WTC11 (cell line): ENCODE data around the gene SMIM1. TPM values are rescaled to one million over a fixed set of nuclear protein-coding genes. Genes with fewer than 3 reads are reported as not detected.

Experiments
- ATAC-seq: fragments of 200-7000 bp; cut with Tn5 transposase; 2 replicates; pipeline ENCODE4 v1.10.0; 2021; ENCODE audit warnings: mild to moderate bottlenecking, moderate library complexity
- CTCF ChIA-PET: fragments of 300-600 bp; sonication (Branson Sonifier 250); formaldehyde crosslinking; loops from one replicate; lab custom pipeline; 2021; ENCODE audit warnings: antibody characterized with exemption; lab: Charles Lee
- POLR2A ChIA-PET: fragments of 350-600 bp; sonication (Branson Sonifier 250); formaldehyde crosslinking; loops from one replicate; lab custom pipeline; 2021; ENCODE audit warnings: antibody characterized with exemption; lab: Charles Lee
- DNase-seq: peaks from one replicate; pipeline ENCODE4 v3.0.0; 2021; ENCODE audit warnings: low spot score
- H3K27ac Mint-ChIP-seq: 2 replicates; pipeline ENCODE4 v1.8.0; 2021; ENCODE audit warnings: mixed read lengths
- H3K27me3 Mint-ChIP-seq: 2 replicates; pipeline ENCODE4 v1.8.0; 2021; ENCODE audit warnings: low read depth, mild to moderate bottlenecking, moderate library complexity, mixed read lengths
- H3K36me3 Mint-ChIP-seq: 2 replicates; pipeline ENCODE4 v1.8.0; 2021; ENCODE audit warnings: mixed read lengths
- H3K4me1 Mint-ChIP-seq: 2 replicates; pipeline ENCODE4 v1.8.0; 2022; ENCODE audit warnings: mixed read lengths
- H3K4me3 Mint-ChIP-seq: 2 replicates; pipeline ENCODE4 v1.8.0; 2021; ENCODE audit warnings: mild to moderate bottlenecking, moderate library complexity, mixed read lengths
- H3K9me3 Mint-ChIP-seq: 2 replicates; pipeline ENCODE4 v1.8.0; 2021; ENCODE audit warnings: mixed read lengths
- CREB1 ChIP-seq: sonication (generic); formaldehyde crosslinking; IDR thresholded peaks from 2 replicates; pipeline ENCODE4 v1.8.0; 2023; ENCODE audit warnings: mild to moderate bottlenecking, missing genetic modification reagents
- HMGA2 ChIP-seq: fragments of 250-450 bp; sonication (Bioruptor Pico); IDR thresholded peaks from 2 replicates; pipeline ENCODE4 v1.4.0; 2021; ENCODE audit warnings: mild to moderate bottlenecking, moderate library complexity
- JUN ChIP-seq: sonication (generic); formaldehyde crosslinking; IDR thresholded peaks from 2 replicates; pipeline ENCODE4 v1.8.0; 2023; ENCODE audit warnings: mild to moderate bottlenecking, missing genetic modification reagents
- MXD4 ChIP-seq: fragments of 250-450 bp; sonication (Bioruptor Pico); IDR thresholded peaks from 2 replicates; pipeline ENCODE4 v1.8.0; 2021; ENCODE audit warnings: mild to moderate bottlenecking, moderate library complexity, borderline replicate concordance
- MYBL2 ChIP-seq: sonication (generic); formaldehyde crosslinking; IDR thresholded peaks from 2 replicates; pipeline ENCODE4 v1.8.1; 2023; ENCODE audit warnings: mild to moderate bottlenecking, moderate library complexity, missing genetic modification reagents
- NR2C2 ChIP-seq: sonication (generic); formaldehyde crosslinking; IDR thresholded peaks from 2 replicates; pipeline ENCODE4 v1.8.0; 2022; ENCODE audit warnings: mild to moderate bottlenecking, missing genetic modification reagents
- NR3C1 ChIP-seq: sonication (generic); formaldehyde crosslinking; conservative IDR thresholded peaks from 2 replicates; pipeline ENCODE4 v1.8.1; 2023; ENCODE audit warnings: low read depth, mild to moderate bottlenecking, missing genetic modification reagents
- OVOL2 ChIP-seq: fragments of 250-450 bp; sonication (Bioruptor Pico); IDR thresholded peaks from 2 replicates; pipeline ENCODE4 v1.9.0; 2021; ENCODE audit warnings: mild to moderate bottlenecking, borderline replicate concordance
- RORB ChIP-seq: fragments of 250-450 bp; sonication (Bioruptor Pico); IDR thresholded peaks from 2 replicates; pipeline ENCODE4 v1.9.0; 2021; ENCODE audit warnings: mild to moderate bottlenecking
- TCF7 ChIP-seq: sonication (generic); formaldehyde crosslinking; IDR thresholded peaks from 2 replicates; pipeline ENCODE4 v1.8.0; 2022; ENCODE audit warnings: mild to moderate bottlenecking, low read depth, missing genetic modification reagents, moderate library complexity
- ZNF396 ChIP-seq: fragments of 250-450 bp; sonication (Bioruptor Pico); IDR thresholded peaks from 2 replicates; pipeline ENCODE4 v1.8.0; 2021; ENCODE audit warnings: mild to moderate bottlenecking, moderate library complexity, borderline replicate concordance
- total RNA-seq: library from RNA; stranded (reverse); gene quantifications from 3 replicates; pipeline ENCODE4 v1.2.3, GENCODE V29; 2021
- TF ChIP-seq, protein P1 (sequence below): sonication (generic); formaldehyde crosslinking; IDR thresholded peaks from 2 replicates; pipeline ENCODE4 v1.8.0; 2022; ENCODE audit warnings: missing genetic modification reagents
- TF ChIP-seq, protein P2 (sequence below): sonication (generic); formaldehyde crosslinking; IDR thresholded peaks from 2 replicates; pipeline ENCODE4 v1.8.1; 2023; ENCODE audit warnings: mild to moderate bottlenecking, missing genetic modification reagents, moderate library complexity
- TF ChIP-seq, protein P3 (sequence below): sonication (generic); formaldehyde crosslinking; IDR thresholded peaks from 2 replicates; pipeline ENCODE4 v1.8.1; 2022; ENCODE audit warnings: mild to moderate bottlenecking, moderate library complexity, missing genetic modification reagents

Gene SMIM1
- total RNA-seq, 1 experiment from 2014 or later = 10.2 TPM

DNA sequence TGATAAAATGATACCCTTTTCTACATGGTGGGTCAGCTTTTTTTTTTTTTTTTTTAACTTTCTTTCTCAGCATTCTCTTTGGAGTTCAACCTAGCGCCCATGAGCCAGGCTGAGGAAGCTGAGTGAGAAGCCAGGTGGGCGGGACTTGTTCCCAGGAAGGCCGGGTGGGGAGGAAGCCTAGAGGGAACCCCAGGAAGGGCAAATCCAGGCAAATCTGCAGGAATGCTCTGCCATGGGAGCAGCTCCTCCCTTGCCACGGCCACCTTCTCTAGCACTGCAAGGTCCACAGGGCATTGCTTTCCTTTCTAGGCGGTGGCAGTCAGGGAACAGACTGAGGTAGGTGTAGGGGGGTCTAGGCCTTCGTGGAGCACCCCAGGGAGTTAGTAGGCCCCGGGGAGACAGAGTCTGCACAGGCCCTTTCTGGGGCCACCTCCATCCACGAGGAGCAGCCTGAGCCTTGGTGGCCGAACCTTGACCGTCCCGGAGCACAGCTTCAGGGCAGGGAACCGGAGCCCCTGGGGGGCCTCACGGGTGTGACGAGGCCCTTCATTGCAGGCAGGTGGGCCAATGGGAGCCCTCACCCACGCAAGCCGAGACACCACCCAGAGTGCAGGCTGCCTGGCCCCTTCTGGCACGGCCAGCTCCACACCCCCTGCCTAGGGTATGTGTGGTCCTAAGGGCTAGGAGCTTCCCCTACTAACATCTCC lies 38.5 kb upstream of the SMIM1 start (continued):
- TF ChIP-seq, protein P1, sequence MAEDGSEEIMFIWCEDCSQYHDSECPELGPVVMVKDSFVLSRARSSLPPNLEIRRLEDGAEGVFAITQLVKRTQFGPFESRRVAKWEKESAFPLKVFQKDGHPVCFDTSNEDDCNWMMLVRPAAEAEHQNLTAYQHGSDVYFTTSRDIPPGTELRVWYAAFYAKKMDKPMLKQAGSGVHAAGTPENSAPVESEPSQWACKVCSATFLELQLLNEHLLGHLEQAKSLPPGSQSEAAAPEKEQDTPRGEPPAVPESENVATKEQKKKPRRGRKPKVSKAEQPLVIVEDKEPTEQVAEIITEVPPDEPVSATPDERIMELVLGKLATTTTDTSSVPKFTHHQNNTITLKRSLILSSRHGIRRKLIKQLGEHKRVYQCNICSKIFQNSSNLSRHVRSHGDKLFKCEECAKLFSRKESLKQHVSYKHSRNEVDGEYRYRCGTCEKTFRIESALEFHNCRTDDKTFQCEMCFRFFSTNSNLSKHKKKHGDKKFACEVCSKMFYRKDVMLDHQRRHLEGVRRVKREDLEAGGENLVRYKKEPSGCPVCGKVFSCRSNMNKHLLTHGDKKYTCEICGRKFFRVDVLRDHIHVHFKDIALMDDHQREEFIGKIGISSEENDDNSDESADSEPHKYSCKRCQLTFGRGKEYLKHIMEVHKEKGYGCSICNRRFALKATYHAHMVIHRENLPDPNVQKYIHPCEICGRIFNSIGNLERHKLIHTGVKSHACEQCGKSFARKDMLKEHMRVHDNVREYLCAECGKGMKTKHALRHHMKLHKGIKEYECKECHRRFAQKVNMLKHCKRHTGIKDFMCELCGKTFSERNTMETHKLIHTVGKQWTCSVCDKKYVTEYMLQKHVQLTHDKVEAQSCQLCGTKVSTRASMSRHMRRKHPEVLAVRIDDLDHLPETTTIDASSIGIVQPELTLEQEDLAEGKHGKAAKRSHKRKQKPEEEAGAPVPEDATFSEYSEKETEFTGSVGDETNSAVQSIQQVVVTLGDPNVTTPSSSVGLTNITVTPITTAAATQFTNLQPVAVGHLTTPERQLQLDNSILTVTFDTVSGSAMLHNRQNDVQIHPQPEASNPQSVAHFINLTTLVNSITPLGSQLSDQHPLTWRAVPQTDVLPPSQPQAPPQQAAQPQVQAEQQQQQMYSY (CRISPR knock-in tag) = no peak
- TF ChIP-seq, protein P2, sequence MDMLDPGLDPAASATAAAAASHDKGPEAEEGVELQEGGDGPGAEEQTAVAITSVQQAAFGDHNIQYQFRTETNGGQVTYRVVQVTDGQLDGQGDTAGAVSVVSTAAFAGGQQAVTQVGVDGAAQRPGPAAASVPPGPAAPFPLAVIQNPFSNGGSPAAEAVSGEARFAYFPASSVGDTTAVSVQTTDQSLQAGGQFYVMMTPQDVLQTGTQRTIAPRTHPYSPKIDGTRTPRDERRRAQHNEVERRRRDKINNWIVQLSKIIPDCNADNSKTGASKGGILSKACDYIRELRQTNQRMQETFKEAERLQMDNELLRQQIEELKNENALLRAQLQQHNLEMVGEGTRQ (CRISPR knock-in tag) = no peak
- TF ChIP-seq NR3C1 (CRISPR knock-in tag) (no peak), MXD4 (CRISPR knock-in tag) (no peak), JUN (CRISPR knock-in tag) (no peak)
- TF ChIP-seq, protein P3, sequence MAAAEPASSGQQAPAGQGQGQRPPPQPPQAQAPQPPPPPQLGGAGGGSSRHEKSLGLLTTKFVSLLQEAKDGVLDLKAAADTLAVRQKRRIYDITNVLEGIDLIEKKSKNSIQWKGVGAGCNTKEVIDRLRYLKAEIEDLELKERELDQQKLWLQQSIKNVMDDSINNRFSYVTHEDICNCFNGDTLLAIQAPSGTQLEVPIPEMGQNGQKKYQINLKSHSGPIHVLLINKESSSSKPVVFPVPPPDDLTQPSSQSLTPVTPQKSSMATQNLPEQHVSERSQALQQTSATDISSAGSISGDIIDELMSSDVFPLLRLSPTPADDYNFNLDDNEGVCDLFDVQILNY (CRISPR knock-in tag) = no peak
- TF ChIP-seq, all 79 proteins: peak for 0

DNA sequence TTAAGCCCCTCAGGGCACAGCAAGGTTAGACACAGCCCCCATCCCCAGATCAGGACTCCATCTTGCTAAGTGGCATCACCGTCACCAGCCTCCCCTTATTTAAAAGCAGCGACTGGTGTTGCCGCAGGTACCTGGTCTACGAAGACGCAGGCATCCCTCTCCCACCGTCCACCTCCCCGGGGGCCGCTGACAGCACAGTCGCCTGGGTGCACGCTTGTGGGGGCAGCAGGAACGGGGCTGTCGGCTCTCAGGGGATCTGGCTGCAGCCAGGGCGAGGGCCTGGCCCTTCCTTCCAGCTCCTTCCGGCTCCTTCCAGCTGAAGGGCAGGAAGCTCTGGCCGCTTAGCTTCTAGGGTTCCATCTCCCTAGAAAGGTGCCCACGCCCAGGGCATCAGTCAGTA lies 37.9 kb upstream of the SMIM1 start:
- H3K4me3 Mint-ChIP-seq = no peak overlapping the region
- peaks cover 19% of the 10 kb centered on the region for H3K36me3 Mint-ChIP-seq
- no peaks in the 10 kb centered on the region for H3K27me3 Mint-ChIP-seq
- ChIA-PET CTCF (interaction anchor here (0.8 to 2.7 kb wide), 4 partner anchors 10 to 111 kb away, joined by 3 to 31 read pairs (median 4); no protein-coding TSS in a partner anchor), POLR2A (interaction anchor here (1.0 kb wide), 1 partner anchor 20 kb away, joined by 3 read pairs; no protein-coding TSS in a partner anchor)
- DNase-seq = no peak
- no peaks in the 10 kb centered on the region for H3K9me3 Mint-ChIP-seq
- no peak for ATAC-seq
- TF ChIP-seq NR2C2 (CRISPR knock-in tag) (no peak), RORB (CRISPR knock-in tag) (no peak), CREB1 (CRISPR knock-in tag) (no peak)
- peaks cover 10% of the 10 kb centered on the region; the same call in 1 of the 2 replicates for H3K4me1 Mint-ChIP-seq
- H3K27ac Mint-ChIP-seq = no peak overlapping the region

DNA sequence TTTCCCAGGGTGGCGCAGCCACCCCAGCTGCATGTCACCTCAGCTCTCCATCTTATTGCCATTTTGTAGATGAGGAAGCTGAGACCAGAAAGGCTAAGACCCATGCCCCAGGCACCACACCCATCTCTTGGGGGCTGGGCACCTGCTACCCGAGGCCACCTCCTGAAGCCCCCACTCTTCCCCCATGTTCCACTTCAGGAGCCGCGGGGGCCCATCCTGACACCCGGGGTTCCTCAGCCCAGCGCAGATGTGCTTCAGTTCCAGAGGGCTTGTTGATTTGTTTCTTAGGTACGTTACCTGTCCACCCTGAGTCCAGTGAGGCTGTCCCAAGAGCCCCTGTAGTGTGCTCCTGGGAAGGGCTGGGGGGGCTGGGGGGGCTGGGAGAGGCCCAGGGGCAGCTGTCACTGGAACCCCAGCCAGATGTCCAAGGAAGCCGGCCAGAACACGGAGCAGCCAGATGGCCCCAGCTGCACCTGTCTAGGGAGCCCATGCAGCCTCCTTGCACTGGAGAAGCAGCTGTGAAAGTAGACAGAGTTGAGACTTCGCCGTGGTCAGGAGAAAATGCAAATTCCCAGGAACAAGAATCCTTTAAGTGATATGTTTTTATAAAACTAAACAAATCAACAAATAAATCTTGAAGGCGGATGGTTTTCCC lies 37.4 kb upstream of the SMIM1 start:
- H3K27ac Mint-ChIP-seq = no peak overlapping the region
- ATAC-seq (no peak), DNase-seq (no peak)
- H3K36me3 Mint-ChIP-seq = peaks cover 19% of the 10 kb centered on the region
- no peak for TF ChIP-seq ZNF396 (CRISPR knock-in tag)
- TF ChIP-seq OVOL2 (CRISPR knock-in tag) = no peak
- no peak for TF ChIP-seq MYBL2 (CRISPR knock-in tag)
- no peak for TF ChIP-seq TCF7 (CRISPR knock-in tag)
- TF ChIP-seq HMGA2 = no peak
- peaks cover 10% of the 10 kb centered on the region; the same call in 1 of the 2 replicates for H3K4me1 Mint-ChIP-seq
- H3K4me3 Mint-ChIP-seq = no peak overlapping the region
- H3K27me3 Mint-ChIP-seq = no peaks in the 10 kb centered on the region
- CTCF ChIA-PET = interaction anchor here (0.6 to 1.6 kb wide), 2 partner anchors 11 to 17 kb away, joined by 4 to 8 read pairs; no protein-coding TSS in a partner anchor
- POLR2A ChIA-PET = no interaction called here
- no peaks in the 10 kb centered on the region for H3K9me3 Mint-ChIP-seq
